Left hindlimb (tissue), 1 donor: Measurements from ENCODE around the gene FBRSL1.

Experiments used
- DNase-seq: peaks from one replicate; pipeline ENCODE4 v3.0.0-alpha.2; 2018

The FBRSL1 gene

DNA sequence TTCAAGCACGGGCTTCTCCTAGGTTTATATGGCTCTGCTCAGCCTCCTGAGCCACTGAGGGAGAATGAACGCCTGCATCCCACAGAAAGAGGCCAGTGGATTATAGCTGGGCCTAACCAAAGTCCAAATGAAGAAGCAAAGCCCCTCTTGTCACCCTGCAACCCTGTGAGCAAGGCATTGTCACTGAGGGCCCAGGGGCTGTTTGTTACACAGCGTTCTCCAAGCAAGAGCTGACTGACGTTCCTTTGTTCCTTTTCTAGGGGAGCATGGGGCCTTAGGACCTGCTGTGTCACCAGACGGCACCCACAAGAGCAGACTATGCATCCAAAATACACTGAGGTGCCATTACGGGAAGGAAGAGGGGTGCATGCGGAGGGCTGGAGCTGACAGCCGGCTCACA is 4.3 kb upstream of the FBRSL1 start:
- DNase-seq, result no peak

DNA sequence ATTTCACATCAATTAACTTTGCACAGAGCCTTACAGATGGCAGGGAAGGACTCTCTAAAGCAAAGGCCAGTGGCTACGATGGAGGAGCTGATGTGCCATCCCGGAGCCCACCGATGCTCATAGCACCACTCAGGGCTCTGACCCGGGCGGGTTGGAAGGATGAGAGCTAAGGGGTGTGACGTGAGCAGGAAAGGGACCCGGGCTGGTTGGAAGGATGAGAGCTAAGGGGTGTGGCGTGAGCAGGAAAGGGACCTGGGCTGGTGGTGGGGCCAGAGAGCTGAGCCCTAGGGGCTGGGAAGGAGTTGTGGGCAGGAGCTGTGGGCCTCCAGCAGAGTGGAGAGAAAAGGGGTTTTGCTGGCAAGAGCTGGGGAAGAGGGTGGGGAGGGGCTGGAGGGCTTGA is 3.8 kb upstream of the FBRSL1 start:
- no peak for DNase-seq

DNA sequence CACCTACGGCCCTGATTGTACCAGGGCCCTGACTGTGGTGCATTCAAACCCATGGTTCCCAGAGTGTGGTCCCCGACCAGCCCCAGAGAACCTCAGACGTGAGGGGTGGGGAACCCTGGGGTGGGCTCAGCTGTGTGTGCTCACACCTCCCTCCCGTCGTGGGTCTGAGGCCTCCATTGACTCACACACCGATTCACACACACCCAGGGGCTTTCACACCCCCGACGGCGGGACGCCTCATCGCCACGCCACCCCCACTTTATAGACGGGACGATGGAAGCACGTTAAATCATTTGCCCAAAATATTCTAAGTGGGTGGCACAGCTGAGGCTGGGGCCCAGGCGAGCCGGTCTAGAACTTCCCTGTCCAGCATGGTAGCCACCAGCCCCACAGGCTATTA is 3.4 kb upstream of the FBRSL1 start:
- no peak for DNase-seq

DNA sequence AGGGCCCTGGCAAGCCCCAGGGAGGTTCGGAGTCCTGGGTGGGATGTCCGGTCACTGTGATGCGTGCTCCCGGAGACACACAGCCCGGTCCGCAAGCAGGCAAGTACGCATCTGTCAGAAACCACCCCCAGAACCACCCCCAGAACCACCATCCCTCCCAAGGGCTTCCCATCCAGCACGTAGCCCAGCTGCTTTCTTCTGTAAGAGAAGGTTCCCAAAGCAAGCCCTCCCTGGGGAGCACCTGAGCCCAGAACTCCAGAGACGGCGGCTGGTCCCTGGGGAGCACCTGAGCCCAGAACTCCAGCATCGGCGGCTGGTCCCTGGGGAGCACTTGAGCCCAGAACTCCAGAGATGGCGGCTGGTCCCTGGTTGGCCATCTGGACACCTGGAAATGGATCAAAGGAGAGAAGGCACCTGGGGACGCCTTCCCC is 2.6 kb upstream of the FBRSL1 start:
- DNase-seq, result no peak

DNA sequence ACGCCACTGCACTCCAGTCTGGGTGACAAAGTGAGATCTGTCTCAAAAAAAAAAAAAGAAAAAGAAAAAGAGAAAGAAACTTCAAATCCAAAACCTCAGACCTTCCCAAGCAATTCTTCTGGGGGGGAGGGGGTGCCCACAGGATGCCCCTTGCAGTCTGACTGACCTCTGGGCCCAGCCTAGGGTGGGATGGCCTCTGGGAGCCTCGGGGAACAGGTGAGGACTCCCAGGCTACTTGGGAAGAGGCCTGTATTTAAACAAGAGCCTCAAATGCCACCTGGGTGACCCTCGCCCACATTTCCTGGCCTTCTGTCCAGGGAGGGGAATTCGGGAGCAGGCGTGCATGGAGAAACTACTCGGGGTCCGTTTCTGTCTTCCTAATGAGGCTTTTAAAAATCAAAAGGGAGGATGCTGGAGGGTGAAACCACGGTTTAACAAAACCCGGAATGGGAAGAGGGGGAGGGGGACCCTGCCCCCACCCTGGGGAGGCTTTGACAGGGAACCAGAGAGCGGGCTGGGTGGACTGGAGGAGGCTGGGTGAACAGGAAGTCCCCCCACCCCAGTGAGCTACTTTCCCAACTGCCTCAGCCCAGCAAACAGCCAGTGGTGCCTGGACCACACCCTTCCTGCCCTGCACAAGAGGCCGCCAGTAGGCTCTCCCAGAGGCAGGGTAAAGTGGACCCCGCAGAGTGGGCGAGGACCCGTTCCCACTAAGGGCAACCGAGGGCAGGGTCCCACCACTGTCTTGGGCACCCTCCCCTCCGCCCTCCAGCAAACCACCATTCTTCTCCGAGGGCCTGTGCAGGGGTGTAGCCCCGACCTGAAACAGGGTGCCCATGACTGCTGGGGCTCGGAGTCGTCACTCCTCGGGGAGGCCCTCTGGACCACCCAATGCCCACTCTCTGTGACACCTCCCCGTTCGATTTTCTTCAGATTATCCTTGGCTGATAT is 1.5 kb upstream of the FBRSL1 start:
- DNase-seq, result no peak

DNA sequence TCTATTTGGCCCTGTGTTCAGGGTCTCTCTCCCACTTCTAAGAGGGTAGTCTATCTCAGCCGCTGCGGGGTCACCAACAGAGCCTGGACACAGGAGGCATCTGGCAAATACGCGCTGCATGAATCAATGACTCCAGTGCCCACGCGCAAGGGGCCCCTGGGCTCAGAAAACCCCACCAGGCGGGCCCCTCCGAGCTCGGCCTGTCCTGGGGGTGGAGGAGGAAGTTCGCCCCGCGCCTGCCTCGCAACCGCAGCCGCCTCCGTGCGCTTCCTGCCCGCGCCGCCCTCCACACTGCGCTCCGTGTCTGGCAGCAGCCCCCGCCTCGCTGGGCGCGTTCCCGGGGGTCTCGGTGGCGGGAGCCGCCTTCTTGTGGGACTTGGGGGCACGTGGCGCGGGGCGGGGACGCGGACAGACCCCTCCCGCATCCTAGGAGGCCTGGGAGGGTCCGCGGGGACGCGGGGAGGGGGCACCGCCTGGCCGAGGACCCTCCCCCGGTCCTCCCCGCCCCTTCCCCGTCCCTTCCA is 811 bp upstream of the FBRSL1 start:
- DNase-seq, result peak; percentile 64

DNA sequence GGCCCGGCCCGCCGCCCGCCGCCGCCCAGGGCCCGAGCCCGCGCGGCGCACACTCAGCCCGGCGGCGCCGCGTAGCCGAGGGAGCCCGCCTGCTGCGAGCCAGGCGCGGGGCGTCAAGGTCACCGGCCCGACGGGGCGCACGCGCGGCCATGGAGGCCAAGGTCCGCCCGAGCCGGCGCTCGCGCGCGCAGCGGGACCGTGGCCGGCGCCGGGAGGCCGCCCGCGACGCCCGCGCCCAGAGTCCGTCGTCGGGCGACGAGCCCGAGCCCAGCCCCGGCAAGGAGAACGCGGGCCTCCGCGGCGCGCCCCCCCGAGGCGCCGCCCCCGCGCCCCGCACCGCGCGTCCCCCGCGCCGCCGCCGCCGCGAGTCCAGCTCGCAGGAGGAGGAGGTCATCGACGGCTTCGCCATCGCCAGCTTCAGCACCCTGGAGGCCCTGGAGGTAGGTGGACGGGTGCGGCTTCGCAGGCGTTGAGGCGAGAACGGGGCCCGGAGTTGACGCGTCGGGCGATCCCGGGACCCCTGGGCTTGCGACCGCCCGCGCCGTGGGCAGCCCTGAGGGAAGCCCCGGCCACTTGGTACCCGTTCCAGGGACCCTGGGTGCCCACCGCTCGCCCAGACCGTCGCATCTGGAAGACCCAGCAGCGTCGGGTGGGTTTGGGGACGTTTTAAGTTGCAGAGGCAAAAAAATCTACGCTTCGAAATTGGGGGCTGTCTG is 629 bp downstream of the FBRSL1 start:
- DNase-seq, result no peak

DNA sequence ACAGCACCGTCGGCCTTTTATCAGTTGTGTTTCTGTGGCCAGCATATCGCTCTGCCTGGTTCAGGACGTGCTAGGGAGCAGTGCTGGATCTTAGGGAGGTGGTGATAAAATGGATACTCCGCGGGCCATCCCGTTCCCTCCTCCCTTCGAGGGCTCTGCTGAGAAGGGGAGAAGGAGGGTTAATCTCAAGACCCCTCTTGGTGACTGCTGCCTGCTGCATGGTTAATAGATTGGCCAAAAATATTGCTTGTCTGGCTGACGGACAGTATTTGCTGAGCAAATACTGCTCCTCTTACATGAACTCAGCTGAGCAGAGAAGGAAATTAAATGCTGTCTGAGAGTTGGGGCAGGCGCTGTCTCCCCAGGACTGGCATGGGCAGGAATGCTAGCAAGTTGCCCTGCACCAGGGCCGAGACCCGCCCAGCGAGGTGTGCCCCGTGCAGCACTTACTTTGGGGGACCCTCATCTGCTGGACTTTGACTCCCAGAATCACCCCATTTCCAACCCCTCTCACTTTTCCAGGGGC is 1.2 kb downstream of the FBRSL1 start:
- no peak for DNase-seq

DNA sequence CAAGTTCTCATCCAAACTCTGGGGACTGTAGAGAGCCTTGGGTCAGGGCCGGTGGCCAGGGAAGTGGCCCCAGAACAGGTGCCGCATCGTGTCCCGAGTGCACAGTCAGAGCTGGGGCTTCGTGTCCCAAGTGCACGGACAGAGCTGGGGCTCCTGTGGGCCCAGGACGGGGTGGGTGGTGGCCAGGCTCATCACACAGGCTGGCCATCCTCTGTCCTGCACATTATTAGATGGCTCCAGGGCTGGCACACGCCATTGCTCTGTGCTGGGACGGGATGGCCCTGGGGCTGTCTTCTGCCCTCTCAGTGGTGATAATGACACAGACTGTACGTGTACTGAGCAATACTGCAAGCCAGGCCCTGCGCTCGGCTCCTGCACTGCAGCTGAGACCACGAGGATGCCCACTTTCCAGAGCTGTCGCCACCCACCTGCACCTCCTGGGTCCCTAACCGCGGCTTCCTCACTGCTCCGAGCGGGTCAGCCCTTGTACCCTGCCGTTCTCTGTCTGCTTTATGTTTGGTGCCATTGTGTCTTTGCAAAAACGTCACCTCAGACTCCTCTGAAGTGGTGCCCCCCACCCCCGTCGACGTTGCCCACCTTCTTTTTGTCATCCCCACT is 1.9 kb downstream of the FBRSL1 start:
- DNase-seq, result no peak

DNA sequence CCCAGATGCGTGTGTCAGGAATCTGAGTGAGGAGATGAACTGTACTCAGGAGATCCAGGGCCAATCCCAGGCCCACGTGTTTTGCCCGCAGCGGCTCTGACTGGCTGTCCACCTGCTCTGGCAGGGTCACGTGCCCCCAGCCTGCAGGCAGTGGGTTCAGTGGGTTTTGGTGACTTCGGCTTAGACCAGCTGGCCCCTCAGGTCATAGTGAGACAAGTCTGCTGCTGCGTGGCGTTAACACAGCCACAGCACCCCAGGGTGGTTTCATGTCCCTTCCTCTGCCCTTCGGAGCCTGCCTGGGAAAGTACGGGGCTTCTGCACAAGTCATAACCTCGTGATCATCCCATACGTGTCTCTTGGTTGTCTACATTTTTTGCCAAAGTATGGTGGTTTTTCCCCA is 2.6 kb downstream of the FBRSL1 start:
- no peak for DNase-seq

DNA sequence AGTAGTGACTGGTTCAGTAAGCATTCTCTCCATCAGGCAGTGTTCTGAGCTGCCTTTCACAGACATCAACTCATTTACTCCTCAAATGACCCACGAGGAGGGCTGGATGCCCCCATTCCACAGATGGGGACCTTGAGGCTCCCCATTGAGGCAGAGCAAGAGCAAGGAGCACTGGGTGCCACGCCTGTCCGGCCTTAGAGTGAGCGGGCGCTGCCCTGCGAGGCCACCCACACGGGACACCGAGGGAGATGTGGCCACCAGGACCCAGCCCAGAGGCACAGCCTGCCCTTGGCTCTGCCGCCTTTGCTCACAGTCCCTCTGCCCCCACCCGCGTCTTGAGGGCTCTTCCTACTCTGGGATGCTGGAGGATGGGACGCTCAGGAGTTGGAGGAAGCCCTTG is 3.0 kb downstream of the FBRSL1 start:
- no peak for DNase-seq

DNA sequence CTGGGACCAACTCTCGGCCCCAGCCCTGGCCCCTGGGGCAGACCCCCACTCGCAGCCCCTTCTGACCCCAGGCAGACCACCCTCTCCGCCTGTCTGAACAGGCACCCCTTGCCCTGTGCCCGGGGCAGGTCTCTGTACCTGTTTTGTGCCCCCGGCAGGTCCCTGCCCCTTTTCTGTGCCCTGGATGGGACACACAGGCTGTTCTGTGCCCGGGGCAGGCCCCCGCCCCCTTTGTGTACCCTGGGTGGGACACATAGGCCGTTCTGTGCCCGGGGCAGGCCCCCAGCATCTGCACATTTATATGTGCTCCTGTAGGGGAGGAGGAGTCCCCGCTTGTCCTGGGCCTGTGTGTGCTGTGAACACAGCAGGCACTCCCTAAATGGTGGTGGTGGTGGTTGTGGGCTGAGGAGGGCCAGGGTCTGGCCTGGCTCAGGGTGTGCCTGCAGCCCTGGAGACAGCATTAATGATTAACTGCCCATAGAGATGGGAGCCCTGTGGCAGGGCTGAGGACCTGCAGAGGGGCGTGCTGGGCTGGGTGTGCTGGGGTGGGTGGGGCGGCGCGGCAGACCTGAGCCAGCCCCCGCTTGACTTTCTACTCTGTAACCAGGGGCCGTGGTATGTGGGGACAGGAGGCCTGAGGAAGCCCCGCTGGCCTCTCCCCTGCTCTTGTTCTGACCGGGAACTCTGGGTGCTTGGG is 3.7 kb downstream of the FBRSL1 start:
- DNase-seq, result no peak

DNA sequence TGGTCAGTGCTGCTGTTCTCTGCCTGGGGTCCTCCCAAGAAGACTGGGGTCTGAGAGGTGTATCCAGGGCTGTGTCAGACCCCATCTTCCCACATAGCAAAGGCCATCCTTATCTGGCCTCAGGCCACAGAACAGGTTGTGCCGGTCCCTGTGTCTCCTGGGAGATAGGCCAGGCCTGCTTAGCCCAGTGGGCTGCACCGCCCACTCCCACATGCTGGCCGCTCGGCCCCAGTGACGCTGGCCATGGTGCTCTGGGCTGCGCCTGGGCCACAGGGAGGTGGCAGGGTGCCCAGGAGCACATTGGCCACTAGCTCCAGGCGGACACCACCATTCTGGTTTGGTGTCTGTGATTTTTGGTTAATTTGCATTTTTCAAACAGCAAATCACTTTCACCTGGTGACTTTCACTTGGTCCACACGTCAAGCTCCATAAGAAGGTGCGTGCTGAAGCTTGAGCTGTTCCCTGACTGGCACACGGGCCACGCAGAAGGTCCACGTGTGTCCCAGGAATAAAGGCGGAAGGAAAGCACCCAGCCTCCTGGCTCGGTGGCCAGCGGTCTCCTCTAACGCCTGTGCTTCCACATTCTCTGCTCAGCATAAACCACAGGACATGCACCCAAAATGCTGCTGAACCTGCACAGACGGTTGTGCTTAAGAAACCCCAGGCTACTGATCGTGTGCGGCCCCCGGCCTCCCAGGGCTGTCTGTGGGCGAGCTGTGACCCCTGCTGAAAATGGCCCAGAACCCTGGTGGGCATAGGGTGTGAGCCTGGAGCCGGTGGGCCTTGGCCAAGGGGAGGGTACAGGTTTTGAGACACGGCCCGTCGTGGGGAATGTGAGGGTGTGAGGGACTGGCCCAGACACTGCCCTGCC is 4.6 kb downstream of the FBRSL1 start:
- DNase-seq, result no peak

DNA sequence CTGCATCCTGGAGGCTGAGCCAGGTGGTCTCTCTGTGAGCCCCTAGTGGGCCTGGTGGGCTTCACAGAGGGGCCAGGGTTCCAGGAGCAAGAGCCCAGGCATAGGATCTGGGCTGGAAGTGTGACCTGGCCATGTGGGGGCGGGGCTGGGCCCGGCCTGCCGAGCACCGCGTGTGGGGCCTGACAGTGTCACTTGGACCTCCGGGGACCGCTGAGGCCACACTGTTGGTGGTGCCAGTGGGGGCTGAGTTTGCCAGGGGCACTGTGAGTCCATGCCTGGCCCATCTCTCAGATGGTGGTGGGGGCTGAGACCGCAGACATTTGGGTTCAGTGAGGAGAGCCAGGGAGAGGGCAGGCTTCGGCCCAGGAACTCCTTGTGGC is 5.2 kb downstream of the FBRSL1 start:
- no peak for DNase-seq

DNA sequence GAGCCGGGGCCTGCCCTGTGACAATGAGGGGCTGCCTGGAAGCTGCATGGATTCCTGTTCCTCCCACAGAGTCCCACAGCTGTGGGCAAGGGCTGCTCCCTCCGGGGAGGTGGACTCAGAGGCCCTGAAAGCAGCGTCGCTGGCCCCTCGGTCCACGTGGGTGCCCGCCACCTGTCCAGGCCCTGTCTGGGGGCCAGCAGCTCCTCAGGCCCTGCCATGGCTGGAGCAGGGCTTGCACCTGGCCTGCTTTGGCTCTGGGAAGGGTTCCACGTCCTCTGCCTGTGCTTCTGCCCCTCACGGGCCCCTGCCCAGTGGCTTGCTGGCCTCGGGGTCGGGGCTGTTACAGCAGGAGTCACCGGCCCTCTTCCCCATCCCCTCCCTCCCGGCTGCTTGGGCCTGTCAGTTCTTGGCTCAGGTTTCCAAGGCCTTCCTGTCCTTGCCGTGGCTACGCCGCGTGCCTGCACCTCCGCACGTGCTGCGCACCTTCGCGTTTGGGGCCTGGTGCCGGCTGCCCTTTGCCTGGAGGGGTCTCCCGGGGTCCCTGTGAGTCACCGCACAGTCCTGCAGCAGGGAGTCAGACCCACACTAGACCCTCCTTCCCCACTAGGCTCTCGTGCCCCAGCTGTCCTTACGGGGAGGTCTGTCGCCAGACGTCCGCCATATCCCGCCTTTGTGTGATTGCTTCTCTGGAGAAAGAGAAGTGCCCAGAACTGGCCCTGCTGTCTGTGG is 5.8 kb downstream of the FBRSL1 start:
- no peak for DNase-seq

DNA sequence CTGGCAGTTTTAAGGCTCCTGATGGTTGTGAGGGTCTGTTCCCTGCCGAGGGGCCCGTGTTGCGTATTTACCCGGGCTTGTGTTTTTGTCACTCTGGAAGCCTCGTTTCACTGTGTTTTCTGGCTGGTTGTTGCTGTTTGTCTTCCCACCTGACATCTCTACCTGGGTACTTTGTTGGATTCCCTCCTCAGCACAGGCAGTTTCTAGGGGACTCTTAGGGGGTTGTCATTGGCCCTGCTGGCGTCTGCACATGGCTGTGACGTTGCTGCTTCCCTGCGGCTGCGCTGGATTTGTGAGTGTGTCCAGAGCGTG is 6.4 kb downstream of the FBRSL1 start:
- no peak for DNase-seq

DNA sequence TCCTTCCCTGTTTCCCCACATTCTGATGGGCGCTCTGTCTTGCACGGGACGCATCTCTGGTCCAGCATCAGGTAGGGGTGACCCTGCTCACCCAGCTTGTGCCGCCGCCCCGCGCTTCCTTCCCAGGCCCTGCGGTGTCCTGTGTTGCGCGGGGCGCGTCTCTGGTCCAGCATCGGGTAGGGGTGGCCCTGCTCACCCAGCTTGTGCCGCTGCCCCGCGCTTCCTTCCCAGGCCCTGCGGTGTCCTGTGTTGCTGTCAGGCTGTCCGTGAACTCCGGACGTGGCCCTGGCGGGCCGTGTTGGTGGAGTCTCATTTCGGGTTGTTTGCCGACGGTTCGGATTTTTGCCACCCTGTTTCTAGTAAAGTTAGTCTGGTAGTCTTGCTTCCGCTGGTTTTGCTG is 6.8 kb downstream of the FBRSL1 start:
- DNase-seq, result no peak

DNA sequence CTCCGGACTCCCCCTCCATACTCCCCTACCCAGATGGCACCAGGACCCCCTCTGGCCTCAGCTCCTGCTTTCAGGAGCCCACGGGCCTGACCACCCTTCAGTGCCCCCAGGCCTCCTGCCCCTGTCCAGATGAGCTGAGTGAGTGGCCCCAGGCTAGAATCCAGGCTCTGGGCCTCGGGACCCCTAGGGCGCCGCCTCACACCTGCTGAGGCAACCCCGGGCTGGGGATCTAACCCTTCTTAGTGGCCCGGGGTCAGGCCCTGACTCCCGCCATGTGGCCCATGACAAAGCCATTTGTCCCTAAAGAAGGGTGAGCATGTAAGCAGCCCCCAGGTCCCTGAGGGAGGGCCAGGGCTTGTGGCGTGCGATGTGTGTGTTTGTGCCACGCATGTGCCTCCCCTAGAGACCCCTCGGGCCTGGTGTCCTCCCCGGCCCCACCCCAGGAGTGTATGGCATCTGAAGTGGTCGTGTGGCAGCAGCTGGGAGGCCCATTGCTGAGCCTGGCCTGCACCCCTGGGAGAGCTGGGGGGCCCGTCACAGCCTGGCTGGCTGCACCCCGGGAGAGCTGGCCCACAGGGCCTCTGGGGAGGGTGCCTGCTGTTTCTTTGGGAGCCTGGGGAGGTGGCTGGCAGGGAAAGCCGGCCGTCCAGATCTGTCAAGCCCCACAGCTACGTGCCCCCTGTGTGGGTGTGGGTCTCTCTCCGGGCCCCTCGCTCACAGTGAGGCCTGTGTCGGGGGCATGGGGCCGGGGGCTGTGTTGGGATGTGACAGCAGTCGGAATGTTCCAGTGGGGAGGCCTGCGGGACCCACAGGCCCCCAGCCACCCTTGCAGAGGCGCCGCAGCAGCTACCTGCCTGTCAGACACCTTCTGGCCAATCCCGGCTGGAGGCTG is 7.8 kb downstream of the FBRSL1 start:
- no peak for DNase-seq

DNA sequence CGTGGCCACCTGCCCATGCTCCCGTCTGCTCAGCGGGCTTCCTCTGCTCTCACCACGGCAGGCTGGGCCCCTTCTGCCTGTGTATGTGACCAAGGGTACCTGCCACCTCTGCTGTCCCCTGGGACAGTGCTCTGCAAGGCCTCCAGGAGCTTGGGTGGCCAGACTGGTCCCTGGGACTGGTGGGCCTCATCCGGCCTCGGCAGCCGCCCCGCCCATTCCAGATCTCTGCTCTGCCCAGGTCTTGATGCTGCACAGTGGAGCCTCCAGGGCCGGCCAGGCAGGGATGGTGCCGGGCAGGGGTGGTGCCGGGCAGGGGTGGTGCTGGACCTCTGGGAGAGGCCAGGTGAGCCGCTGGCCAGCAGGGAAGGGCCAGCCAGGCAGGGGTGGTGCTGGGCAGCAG is 9.0 kb downstream of the FBRSL1 start:
- DNase-seq, result no peak
